Bronchial epithelial cell (primary cell): ENCODE measurements around the gene TTC32. TPM values are rescaled to one million over a fixed set of nuclear protein-coding genes. Genes with fewer than 3 reads are reported as not detected.
"Not testable (repeated sequence)": the region's sequence is repeated elsewhere in the genome, so short reads cannot be mapped to it uniquely, and the experiment has no call there.

Experiments used
- DNase-seq: peaks from one replicate; pipeline ENCODE4 v3.0.0-alpha.2; 2010; ENCODE audit warnings: low read depth
- FAIRE-seq: peaks from 2 replicates; lab custom pipeline; 2011; peaks lifted over from hg19 to GRCh38; lab: Jason Lieb, UNC
- H3K27me3 ChIP-seq: 2 replicates; pipeline ENCODE4 v1.5.1; 2011; ENCODE audit warnings: low read length; ENCODE audit not compliant: control insufficient read depth, insufficient read depth
- H3K36me3 ChIP-seq: 2 replicates; pipeline ENCODE4 v1.5.1; 2011; ENCODE audit warnings: low read length; ENCODE audit not compliant: control insufficient read depth, insufficient read depth
- H3K4me3 ChIP-seq: 2 replicates; pipeline ENCODE4 v1.5.1; 2011; ENCODE audit warnings: mild to moderate bottlenecking, low read depth, low read length, control low read depth
- total RNA-seq: library from RNA; depleted of rRNA; stranded (reverse); fragments of >200 nt; gene quantifications from 2 replicates; pipeline ENCODE4 v1.2.1, GENCODE V29; 2014
- TF ChIP-seq, protein P1 (sequence below): IDR thresholded peaks from 2 replicates; pipeline ENCODE4 v1.5.1; 2011; ENCODE audit warnings: mild to moderate bottlenecking, moderate library complexity, low read length, control low read depth, inconsistent platforms; ENCODE audit not compliant: insufficient read depth, severe bottlenecking

The TTC32 gene
- total RNA-seq, 1 donor from 2014 or later, result 4.2 TPM

DNA sequence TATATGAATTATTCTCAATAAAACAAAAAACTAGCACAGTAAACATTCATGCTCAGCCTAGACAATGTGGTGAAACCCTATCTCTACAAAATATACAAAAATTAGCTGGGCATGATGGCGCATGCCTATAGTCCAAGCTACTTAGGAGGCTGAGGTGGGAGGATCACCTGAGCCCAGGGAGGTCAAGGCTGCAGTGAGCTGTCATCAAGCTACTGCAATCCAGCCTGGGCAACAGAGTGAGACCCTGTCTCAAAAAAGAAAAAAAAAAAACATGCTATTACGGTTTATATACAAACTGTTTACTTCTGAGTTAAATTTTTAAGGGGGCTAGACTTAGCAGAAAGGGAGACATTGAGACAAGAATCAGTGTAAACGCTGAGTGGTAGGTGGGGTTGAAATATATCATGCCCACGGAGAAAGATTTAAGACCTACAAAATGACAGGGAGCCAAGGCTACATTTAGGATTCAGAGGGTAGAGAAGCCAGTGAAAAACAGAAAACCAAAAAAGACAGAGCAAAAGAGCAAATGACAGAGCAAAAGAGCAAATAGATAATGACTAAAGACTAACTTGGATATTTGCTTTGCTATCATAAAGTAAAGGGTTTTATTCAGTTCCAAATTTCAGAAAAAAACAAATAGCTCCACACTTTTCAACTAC lies 7.5 kb downstream of the TTC32 start:
- FAIRE-seq, result no peak
- Histone ChIP-seq H3K27me3 (no peaks in the 10 kb centered on the region), H3K36me3 (no peaks in the 10 kb centered on the region), H3K4me3 (no peak overlapping the region)
- DNase-seq, result no peak
- TF ChIP-seq, protein P1, sequence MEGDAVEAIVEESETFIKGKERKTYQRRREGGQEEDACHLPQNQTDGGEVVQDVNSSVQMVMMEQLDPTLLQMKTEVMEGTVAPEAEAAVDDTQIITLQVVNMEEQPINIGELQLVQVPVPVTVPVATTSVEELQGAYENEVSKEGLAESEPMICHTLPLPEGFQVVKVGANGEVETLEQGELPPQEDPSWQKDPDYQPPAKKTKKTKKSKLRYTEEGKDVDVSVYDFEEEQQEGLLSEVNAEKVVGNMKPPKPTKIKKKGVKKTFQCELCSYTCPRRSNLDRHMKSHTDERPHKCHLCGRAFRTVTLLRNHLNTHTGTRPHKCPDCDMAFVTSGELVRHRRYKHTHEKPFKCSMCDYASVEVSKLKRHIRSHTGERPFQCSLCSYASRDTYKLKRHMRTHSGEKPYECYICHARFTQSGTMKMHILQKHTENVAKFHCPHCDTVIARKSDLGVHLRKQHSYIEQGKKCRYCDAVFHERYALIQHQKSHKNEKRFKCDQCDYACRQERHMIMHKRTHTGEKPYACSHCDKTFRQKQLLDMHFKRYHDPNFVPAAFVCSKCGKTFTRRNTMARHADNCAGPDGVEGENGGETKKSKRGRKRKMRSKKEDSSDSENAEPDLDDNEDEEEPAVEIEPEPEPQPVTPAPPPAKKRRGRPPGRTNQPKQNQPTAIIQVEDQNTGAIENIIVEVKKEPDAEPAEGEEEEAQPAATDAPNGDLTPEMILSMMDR, result no peak

DNA sequence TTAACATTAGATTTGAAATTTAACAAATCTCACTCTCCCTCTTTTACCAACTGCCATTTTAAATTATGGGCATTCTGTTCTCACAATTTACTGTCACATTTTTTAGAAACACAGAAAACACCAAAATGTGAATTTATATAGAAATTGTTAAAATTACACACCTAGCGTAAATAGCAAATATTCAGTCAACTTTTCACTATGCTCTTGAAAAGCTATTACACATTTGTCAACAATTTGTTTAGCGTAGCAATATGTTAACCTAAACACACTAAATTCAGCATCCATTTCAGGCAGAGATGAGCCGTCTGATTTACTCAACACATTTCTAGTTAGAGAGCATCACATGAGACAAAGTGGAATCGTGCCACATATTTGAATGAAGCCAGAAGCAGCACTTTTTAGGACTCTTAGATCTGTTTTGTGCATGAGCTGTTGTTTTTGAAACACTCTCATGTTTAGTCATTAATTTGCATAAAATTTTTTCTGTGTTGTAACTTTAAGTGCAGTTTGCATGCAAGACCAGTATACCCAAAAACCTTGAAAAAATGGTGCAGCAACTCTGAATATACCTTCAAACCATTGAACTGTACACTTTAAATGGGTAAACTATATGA lies 8.2 kb downstream of the TTC32 start:
- Histone ChIP-seq H3K36me3 (no peaks in the 10 kb centered on the region), H3K4me3 (no peak overlapping the region), H3K27me3 (no peaks in the 10 kb centered on the region)
- TF ChIP-seq, protein P1, result no peak
- no peak for DNase-seq
- FAIRE-seq, result no peak

DNA sequence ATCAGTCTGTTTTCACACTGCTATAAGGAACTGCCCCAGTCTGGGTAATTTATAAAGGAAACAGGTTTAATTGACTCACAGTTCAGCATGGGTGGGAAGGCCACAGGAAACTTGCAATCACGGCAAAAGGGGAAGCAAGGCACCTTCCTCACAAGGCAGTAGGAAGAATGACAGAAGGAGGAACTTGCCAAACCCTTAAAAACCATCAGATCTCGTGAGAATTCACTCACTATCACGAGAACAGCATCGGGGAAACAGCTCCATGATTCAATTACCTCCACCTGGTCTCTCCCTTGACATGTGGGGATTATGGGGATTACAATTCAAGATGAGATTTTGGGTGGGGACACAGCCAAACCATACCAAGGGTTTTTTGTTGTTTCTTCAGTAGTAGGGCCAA lies 9.8 kb downstream of the TTC32 start:
- FAIRE-seq, DNase-seq, H3K36me3 ChIP-seq, H3K4me3 ChIP-seq, H3K27me3 ChIP-seq: not testable (repeated sequence)

DNA sequence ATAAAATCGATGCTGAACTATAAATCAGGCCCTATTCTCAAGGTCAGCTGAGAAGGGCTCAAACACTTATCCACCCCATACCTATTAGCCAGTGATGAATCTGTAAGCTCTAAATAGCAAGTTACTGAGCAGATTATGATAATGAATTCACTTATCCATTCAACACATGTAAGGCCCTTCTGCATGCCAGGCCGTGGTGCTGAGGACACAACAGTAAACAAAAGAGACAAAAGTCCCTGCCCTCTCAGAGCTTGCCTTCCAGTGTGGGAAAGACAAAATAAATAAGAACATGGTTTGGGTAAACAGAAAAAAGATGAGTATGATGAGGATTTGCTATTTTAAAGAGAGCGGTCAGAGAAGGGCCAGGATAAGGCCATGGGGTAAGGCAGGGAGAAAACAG lies 11.7 kb downstream of the TTC32 start:
- no peaks in the 10 kb centered on the region for H3K36me3 ChIP-seq
- TF ChIP-seq, protein P1, result no peak
- H3K4me3 ChIP-seq, result no peak overlapping the region
- FAIRE-seq (no peak), DNase-seq (no peak)
- H3K27me3 ChIP-seq, result no peaks in the 10 kb centered on the region

DNA sequence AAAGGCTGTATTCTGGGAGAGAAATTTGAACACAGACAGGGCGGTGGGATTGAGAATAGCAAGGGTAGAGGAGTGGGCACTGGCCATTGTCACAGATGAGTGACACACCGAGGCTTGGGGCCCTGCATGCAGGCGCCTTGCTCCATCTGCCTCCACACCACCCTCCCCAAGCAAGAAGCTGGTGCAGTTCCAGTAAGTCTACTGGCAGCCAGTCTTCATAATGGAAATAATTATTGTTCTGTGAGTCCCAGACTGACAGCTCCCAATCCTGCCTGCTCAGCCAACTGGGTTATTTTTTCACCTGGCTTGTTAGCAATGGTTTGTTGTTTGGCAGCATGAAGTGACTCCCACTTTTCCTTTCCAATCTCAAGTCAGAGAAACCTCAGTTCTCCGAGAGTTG lies 13.0 kb downstream of the TTC32 start:
- no peaks in the 10 kb centered on the region for H3K36me3 ChIP-seq
- H3K27me3 ChIP-seq, result no peaks in the 10 kb centered on the region
- H3K4me3 ChIP-seq, result no peak overlapping the region
- TF ChIP-seq, protein P1, result no peak
- DNase-seq (no peak), FAIRE-seq (no peak)

DNA sequence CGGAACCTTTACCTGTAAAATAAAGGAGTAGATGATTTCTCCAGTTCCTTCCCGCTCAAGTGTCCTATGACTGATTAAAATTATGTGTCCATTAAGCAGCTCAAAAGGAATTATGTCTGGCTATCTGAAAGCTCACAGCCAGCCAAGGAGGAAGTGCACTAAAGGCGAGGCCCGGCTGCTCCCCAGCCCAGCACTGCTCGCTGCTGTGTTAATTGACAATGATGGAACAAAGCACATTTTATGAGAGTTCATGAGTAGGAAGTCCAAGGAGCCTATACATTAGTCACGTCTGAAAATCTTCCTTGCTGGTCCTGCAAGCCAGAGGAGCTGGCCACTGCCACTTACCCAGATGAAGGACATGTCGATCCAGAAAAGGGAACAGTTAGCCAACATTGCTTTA lies 14.3 kb downstream of the TTC32 start:
- TF ChIP-seq, protein P1, result no peak
- Histone ChIP-seq H3K4me3 (no peak overlapping the region), H3K36me3 (no peaks in the 10 kb centered on the region), H3K27me3 (no peaks in the 10 kb centered on the region)
- DNase-seq (no peak), FAIRE-seq (no peak)
